ENCODE results near the gene MPP2. TPM values are rescaled to one million over a fixed set of nuclear protein-coding genes. Genes with fewer than 3 reads are reported as not detected.

The MPP2 gene
- total RNA-seq, 4 donors from 2014 or later: 0.65 to 4.2 (median 2.2) TPM

- TF ChIP-seq, protein P1, sequence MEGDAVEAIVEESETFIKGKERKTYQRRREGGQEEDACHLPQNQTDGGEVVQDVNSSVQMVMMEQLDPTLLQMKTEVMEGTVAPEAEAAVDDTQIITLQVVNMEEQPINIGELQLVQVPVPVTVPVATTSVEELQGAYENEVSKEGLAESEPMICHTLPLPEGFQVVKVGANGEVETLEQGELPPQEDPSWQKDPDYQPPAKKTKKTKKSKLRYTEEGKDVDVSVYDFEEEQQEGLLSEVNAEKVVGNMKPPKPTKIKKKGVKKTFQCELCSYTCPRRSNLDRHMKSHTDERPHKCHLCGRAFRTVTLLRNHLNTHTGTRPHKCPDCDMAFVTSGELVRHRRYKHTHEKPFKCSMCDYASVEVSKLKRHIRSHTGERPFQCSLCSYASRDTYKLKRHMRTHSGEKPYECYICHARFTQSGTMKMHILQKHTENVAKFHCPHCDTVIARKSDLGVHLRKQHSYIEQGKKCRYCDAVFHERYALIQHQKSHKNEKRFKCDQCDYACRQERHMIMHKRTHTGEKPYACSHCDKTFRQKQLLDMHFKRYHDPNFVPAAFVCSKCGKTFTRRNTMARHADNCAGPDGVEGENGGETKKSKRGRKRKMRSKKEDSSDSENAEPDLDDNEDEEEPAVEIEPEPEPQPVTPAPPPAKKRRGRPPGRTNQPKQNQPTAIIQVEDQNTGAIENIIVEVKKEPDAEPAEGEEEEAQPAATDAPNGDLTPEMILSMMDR (IDR thresholded peaks at IDR 0.05; ENCODE audit: low read depth): no peak
Observed at GRCh38 chr17:43916385-43916784, 9.0 kb upstream of the MPP2 start.

DNA sequence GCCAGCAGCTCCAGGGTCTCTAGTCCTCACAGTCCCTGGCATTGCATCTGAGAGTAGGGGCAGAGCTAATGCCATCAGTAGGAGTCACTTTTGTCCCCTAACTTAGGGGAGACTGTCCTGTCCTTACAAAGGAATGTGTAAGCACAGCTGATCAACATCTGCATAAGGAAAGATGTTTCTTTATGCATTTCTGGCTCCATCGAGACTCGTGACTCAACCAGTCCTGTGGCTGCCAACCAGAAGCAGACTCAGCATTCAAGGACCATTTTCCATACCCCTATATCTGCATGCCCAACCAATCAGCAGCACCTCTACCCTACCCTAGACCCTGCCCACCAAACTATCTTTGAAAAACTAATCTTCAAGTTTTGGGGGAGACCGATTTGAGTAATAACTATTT is 8.2 kb upstream of the MPP2 start:
- TF ChIP-seq, protein P1 (IDR thresholded peaks at IDR 0.05; ENCODE audit: low read depth): no peak

DNA sequence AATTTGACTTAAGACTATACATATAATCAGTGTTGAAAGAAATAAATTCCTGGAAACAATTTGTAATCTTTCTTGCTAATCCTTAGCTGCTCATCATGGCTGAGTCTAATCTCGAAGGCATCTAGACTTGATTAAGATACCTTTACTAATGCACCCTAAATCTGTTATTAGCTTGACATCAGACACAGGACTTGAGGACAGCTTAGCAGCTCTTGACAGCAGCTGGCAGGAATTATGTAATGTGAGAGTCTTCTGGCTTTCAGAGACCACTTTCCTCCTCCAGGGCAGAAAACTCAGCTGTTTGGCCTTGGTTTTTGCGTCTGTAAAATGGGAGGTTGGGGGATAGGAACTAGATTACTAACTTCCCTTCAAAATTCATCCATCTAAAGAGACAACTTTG is 7.1 kb upstream of the MPP2 start:
- TF ChIP-seq, protein P1 (IDR thresholded peaks at IDR 0.05; ENCODE audit: low read depth): no peak

- TF ChIP-seq, protein P1 (IDR thresholded peaks at IDR 0.05; ENCODE audit: low read depth): no peak
Observed at GRCh38 chr17:43913584-43913983, 6.2 kb upstream of the MPP2 start.

DNA sequence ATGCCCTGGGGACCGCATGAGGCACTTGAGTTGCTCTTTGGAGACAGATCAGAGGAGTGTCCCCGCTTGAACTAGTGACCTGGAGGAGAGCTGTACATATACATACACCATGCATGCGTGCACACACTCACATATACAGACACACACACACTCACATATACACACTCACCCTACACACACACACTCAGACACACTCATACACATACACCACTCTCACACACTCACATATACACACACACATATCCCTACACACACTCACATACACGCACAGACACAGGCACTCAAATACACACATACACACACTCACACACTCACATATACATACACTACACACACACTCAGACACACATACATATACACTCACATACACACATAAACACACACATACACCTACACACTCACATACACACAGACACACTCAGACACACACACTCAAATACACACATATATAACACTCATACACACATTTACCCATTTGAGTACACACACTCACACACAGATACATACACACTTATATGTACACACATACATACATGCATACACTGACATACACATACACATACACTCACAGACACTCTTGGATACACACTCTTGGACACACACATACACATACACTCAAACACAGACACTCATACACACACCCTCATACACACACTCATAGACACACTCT is 5.4 kb upstream of the MPP2 start:
- TF ChIP-seq, protein P1 (IDR thresholded peaks at IDR 0.05; ENCODE audit: low read depth): no peak

DNA sequence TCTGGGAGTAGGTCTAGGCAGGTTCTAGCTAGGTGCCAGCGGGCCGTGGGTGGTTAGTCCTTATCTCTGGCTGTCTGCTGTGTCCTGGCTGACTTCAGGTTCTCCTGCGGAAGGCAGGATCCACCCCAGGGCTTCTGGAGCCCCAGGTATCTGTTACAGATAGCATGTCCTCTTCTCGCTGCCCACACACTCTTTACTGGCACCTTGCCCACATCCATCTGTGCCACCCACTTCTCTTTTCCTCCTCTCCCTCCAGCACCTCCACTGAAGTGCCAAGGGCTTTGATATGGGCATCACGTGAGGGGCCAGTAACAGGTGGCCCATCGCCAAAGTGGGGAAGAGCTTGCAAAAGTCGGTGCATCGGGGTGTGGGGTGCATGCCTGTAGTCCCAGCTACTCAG is 4.6 kb upstream of the MPP2 start:
- TF ChIP-seq, protein P1 (IDR thresholded peaks at IDR 0.05; ENCODE audit: low read depth): no peak

DNA sequence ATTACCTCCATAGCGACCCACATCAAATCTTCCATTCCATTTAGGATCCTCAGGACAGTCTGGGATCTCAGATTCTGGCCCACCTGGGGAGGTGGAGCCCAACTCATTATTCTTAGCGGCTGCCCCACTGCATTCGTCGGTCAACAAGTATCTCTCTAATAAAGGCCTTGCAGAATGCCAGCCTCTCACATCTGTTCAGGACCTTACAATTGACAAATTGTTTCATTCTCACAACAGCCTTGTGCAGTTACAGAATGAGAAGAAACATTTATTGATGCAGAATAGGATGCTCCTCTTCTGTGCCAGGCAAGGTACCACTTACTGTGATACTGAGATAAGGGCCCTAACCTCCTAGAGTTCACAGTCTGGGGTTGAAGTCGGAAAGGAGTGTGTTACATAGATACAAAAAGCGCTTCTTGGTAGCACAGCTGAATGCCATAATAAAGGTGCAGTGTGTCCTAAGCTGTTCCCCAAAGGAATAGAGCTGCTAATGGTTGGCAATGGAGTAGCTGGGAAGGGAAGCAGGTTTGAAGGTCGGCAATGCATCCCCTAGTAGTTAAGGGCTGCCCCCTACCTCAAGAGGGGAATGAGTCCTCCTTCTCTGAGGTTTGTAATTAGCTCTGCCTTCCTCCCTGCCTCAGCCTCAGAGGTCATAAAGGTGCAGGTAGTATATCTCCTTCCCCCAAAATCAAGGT is 2.3 kb upstream of the MPP2 start:
- TF ChIP-seq, protein P1 (IDR thresholded peaks at IDR 0.05; ENCODE audit: low read depth): no peak
